Mucosa of descending colon (tissue), 3 donors: Measurements from ENCODE around the gene RANGRF. TPM values are rescaled to one million over a fixed set of nuclear protein-coding genes. Genes with fewer than 3 reads are reported as not detected.

Source experiments
- ATAC-seq: fragments of 200-7000 bp; cut with Tn5 transposase; one replicate; pipeline ENCODE4 v1.9.1; 2020; ENCODE audit warnings: mild to moderate bottlenecking, moderate library complexity
- DNase-seq, 3 donors: peaks; one replicate each; pipeline ENCODE4 v3.0.0-alpha.2; 2020
- H3K36me3 ChIP-seq: fragments of 200-600 bp; one replicate; pipeline ENCODE4 v1.8.0; 2021; ENCODE audit warnings: low read depth, mild to moderate bottlenecking
- H3K4me1 ChIP-seq: fragments of 200-600 bp; one replicate; pipeline ENCODE4 v1.8.0; 2021; ENCODE audit warnings: low read depth, mild to moderate bottlenecking
- H3K4me3 ChIP-seq: fragments of 200-600 bp; one replicate; pipeline ENCODE4 v1.8.0; 2021; ENCODE audit warnings: mild to moderate bottlenecking
- H3K9me3 ChIP-seq: fragments of 200-600 bp; one replicate; pipeline ENCODE4 v1.8.0; 2021; ENCODE audit warnings: mild to moderate bottlenecking
- CTCF ChIP-seq: fragments of 200-600 bp; IDR thresholded peaks from one replicate; pipeline ENCODE4 v1.8.0; 2022; ENCODE audit warnings: antibody characterized with exemption, mild to moderate bottlenecking
- intact Hi-C, 2 donors: fragments of 100-400 bp; cut with DNase I in 1 of 2; cut with micrococcal nuclease in 1 of 2; formaldehyde crosslinking; loops; one replicate each; pipeline versions ENCODE4 v1.11.0 to v1.11.1; 2022; cut with DNase I, micrococcal nuclease
- total RNA-seq, 3 donors: library from RNA; stranded (reverse); fragmentation: NEBNext Ultra II Directional in 2 of 3; extraction: Animal tissue kit (Norgen Biotek cat#: 25700) in 2 of 3; gene quantifications; one replicate each; pipeline versions ENCODE4 v1.2.1 to v1.2.4, GENCODE V29; 2021 to 2023
- donor health status: DM: no; HTN: no; CAD: no; lungs with moderate emphysema.
- donor health status: DM: no; HTN: no; CAD: no.
- donor health status: DM: no; HTN: yes; CAD: no.

Gene RANGRF
- total RNA-seq, 3 donors from 2014 or later, result 11.5 to 26.9 (median 15.5) TPM

- Histone ChIP-seq H3K9me3 (no peaks in the 10 kb centered on the region), H3K36me3 (no peaks in the 10 kb centered on the region), H3K4me1 (no peaks in the 10 kb centered on the region), H3K4me3 (no peak overlapping the region)
- intact Hi-C loops, result no loop called here
- DNase-seq (no peak), ATAC-seq (no peak)
- TF ChIP-seq CTCF, result no peak
Measured at GRCh38 chr17:8267480-8268147, 20.9 kb upstream of the RANGRF start.

GRCh38 chr17:8268550-8269298, 19.7 kb upstream of the RANGRF start:
- DNase-seq, result no peak
- Histone ChIP-seq H3K4me3 (no peak overlapping the region), H3K36me3 (no peaks in the 10 kb centered on the region), H3K4me1 (no peaks in the 10 kb centered on the region), H3K9me3 (no peaks in the 10 kb centered on the region)
- intact Hi-C loops, result no loop called here
- no peak for TF ChIP-seq CTCF
- ATAC-seq, result no peak

GRCh38 chr17:8272421-8272820, 16.0 kb upstream of the RANGRF start:
- no peak for DNase-seq
- no peak overlapping the region for H3K4me3 ChIP-seq
- no peaks in the 10 kb centered on the region for H3K36me3 ChIP-seq
- ATAC-seq, result no peak
- intact Hi-C loops, result no loop called here
- no peaks in the 10 kb centered on the region for H3K4me1 ChIP-seq
- TF ChIP-seq CTCF, result no peak
- H3K9me3 ChIP-seq, result no peaks in the 10 kb centered on the region

- intact Hi-C loops, result no loop called here
- no peak overlapping the region for H3K4me3 ChIP-seq
- H3K4me1 ChIP-seq, result no peaks in the 10 kb centered on the region
- DNase-seq (peak in 1 of 3 donors; percentile 35), ATAC-seq (peak; percentile 82)
- TF ChIP-seq CTCF, result no peak
- H3K9me3 ChIP-seq, result no peaks in the 10 kb centered on the region
- no peaks in the 10 kb centered on the region for H3K36me3 ChIP-seq
Measured at GRCh38 chr17:8273884-8274444, 14.5 kb upstream of the RANGRF start.

- TF ChIP-seq CTCF, result no peak
- intact Hi-C loops, result no loop called here
- no peaks in the 10 kb centered on the region for H3K4me1 ChIP-seq
- H3K4me3 ChIP-seq, result no peak overlapping the region
- no peaks in the 10 kb centered on the region for H3K9me3 ChIP-seq
- H3K36me3 ChIP-seq, result no peaks in the 10 kb centered on the region
- ATAC-seq, result no peak
- DNase-seq, result no peak
Measured at GRCh38 chr17:8274816-8275215, 13.7 kb upstream of the RANGRF start.
